ENCODE data around the gene ANXA4.
"Not testable (repeated sequence)": the region's sequence is repeated elsewhere in the genome, so short reads cannot be mapped to it uniquely, and the experiment has no call there.

ANXA4 gene

DNA sequence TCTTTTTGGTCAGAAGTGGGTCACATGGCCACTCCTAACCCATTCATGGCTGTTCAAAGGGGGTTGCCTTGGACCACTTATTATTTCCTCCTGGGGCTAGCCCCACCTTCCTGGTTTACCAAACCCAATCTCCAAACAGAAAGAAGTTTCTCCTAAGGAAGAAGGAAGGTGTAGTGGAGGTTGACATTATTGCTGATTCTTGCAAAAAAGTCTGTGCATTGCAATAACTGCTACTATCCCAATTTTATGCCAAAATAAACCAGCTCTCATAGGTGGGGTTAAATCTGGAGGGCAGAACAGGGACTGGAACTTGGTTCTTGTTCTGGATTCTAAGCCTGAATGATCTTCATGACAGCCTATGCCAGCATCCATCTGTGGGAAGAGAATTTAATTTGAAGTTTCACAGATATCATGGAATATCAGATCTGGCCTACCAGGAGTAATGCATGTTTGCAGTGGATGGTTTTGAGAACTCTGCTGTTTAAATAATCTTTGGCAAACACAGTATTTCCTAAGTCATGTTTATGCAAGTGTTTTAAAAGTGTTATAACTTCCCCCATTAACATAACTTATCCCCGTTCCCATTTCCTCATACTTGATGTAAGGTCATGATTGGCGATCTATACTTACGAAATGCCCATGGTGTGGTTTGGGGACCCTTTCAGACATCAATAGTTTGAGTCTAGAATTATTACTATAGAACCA, 11.9 kb downstream of the ANXA4 start:
- DNase-seq (ENCODE audit: low read depth in 2 of 2) = no peak

GRCh38 chr2:69754633-69755032, 12.7 kb downstream of the ANXA4 start:
- no peak for DNase-seq (ENCODE audit: low read depth in 2 of 2)

- DNase-seq (ENCODE audit: low read depth in 2 of 2) = no peak
Measured at GRCh38 chr2:69755862-69756467, 14.0 kb downstream of the ANXA4 start.

DNA sequence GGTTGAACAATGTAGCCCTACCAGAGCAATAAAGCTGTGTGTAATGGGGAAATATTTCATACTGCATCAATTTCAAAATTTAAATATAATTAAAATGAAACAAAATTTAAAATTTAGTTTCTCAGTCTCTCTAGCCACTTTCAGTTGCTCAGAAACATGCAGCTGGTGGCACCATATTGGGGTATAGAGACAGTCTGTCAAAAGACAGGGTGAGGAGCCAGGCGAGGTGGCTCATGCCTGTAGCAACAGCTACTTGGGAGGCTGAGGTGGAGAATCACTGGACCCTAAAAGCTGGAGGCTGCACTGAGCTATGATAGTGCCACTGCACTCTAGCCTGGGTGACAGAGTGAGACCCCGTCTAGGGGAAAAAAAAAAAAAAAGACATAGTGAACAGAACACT, 20.1 kb downstream of the ANXA4 start:
- DNase-seq (ENCODE audit: low read depth in 2 of 2) = no peak

DNA sequence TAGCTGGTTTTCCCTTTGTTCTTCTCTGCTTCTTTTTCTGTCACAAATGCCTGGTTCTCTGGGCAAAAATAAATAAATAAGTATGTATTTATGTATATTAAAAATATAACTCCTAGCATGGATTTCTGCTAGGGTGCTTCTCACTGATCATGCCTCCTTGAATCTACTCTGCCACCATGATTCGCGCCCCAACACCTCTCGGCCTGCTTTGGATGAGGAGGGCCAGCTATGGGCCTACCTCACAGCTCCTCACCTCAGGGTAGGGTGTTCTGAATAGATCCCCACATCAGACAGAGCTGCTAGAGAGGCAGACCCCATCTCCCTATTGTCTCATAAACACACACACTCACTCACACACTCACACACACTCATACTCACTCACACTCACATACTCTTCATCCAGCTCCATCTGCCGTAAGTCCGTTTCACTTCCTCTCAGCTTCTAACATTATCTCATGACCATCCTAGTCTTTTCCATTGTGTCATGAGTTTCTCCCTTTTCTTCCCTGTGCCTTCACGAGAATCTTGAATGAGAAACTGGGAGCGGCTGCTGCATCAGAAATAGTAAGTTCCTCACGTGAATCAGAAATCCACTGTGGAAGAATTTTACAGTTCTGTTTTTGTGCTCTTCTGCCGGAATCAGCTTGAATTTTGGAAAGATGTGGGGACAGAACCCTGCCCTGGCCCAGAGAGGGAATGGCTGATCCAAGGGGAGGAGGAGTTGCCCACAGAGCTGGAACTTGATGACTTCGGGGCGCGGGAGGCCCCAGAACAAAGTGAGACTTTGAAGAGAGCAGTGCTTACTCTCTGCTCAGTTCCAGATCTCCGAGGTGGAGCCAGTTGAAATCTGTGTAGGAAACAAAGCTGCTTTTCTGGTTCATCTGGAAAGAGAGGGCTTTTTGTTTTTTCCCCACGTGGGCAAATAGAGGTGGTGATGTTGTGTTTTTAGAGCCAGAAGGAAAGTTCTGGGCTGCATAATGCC, 20.9 kb downstream of the ANXA4 start:
- no peak for DNase-seq (ENCODE audit: low read depth in 2 of 2)

DNA sequence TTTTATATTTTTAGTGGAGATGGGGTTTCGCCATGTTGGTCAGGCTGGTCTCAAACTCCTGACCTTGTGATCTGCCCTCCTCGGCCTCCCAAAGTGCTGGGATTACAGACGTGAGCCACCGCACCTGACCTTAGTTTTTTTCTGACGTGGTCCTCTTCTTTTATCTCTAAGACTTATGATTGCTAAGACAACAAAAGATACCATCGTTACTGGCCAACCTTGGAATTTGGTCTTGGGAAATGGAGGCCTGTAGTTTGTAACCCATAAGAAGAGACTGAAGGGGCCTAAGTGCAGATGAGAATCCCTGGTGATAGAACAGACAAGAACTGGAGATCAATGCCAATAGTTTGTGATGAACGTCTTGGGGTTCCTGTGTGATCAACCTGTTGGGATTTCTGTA, 21.9 kb downstream of the ANXA4 start:
- not testable (repeated sequence) for DNase-seq (ENCODE audit: low read depth in 2 of 2)

GRCh38 chr2:69764286-69765095, 22.6 kb downstream of the ANXA4 start:
- DNase-seq (ENCODE audit: low read depth in 2 of 2) = no peak

- no peak for DNase-seq (ENCODE audit: low read depth in 2 of 2)
Measured at GRCh38 chr2:69765096-69765380, 23.1 kb downstream of the ANXA4 start.

DNA sequence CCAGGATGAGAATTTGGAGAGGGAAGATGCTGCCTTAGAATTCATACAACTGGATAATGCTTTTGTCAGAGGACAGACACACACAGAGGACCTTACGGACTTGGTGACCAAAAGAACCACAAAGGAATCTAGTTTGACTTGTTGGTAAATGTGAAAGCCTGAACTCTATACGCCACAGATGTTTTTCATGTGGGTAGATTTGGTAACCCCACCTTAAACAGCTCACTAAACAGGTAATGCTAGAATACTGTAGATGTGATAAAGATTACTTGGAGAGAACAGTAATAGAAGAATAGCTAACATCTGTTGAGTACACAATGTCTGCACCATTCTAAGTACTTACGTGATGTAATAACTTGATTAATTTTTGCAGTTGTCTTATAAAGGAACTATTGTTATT, 24.1 kb downstream of the ANXA4 start:
- no peak for DNase-seq (ENCODE audit: low read depth in 2 of 2)

DNA sequence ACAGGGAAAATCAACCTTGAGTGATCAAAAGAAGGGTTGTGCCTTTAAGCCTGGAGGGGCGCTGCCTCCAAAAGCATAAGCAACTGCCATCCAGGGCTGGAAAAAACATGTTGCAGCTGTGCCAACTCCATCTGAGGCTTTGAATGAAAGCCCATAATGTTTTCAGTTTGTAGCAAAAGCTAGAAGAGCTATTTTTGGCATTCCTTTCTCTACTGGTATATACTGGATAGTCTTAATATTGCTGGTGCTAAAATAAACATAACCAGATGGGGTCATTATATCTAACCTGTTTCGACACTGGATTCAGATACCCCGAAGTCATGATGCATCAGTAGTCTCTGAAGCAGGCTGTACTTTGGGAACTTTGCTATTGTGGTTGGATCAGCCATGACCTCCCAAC, 25.1 kb downstream of the ANXA4 start:
- peak in 1 of 2 experiments; percentile 6 for DNase-seq (ENCODE audit: low read depth in 2 of 2)

- DNase-seq (ENCODE audit: low read depth in 2 of 2) = no peak
Measured at GRCh38 chr2:69768235-69768634, 26.3 kb downstream of the ANXA4 start.

- no peak for DNase-seq (ENCODE audit: low read depth in 2 of 2)
Measured at GRCh38 chr2:69768789-69769188, 26.9 kb downstream of the ANXA4 start.

DNA sequence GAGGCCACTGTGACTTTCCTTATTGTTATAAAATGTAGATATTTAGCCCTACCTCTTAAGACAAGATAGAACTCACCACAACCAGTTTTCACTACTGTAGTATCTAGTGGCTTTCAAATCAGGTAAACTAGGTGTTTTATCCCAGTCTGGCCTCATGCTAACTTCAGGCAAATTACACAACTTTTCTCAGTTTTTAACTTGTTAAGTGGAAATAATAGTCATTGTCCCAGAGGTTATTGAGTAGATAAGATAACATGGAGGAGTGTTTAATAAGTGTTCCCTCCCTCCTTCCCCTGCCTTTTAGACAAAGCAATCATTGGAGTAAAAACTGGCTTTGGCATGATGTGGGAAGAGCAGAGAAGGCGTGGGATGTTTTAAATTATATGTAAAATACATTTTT, 27.3 kb downstream of the ANXA4 start:
- DNase-seq (ENCODE audit: low read depth in 2 of 2) = no peak

DNA sequence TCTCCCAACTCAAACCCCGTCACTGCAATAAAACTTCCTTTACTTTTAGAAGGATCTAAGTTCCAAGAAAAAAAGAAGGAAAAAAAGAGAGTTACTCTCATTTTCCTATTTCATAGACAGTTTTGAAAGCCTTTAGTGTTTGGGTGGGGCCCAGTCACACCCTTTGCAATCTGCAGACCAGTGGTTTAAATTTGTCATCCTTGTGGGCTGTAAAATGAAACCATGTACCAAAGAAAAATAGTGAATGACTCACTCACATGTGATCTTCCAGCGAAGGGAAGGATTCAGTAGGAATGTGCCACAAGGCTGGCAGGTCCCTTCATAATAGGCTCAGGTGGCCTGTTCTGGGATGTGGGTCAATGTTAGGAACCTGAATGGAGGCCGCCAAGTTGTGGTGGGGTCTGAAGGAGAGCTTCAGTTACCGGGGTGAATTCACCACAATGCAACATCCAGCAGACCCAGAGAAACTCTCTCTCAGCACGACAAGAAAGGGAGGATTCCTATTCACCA, 28.3 kb downstream of the ANXA4 start:
- peak in 1 of 2 experiments; percentile 38 for DNase-seq (ENCODE audit: low read depth in 2 of 2)

- no peak for DNase-seq (ENCODE audit: low read depth in 2 of 2)
Measured at GRCh38 chr2:69770747-69771146, 28.8 kb downstream of the ANXA4 start.

GRCh38 chr2:69771461-69771860, 29.5 kb downstream of the ANXA4 start:
- DNase-seq (ENCODE audit: low read depth in 2 of 2) = no peak

GRCh38 chr2:69773206-69773605, 31.3 kb downstream of the ANXA4 start:
- DNase-seq (ENCODE audit: low read depth in 2 of 2) = no peak

GRCh38 chr2:69774258-69774983, 32.5 kb downstream of the ANXA4 start:
- DNase-seq (ENCODE audit: low read depth in 2 of 2) = not testable (repeated sequence)

DNA sequence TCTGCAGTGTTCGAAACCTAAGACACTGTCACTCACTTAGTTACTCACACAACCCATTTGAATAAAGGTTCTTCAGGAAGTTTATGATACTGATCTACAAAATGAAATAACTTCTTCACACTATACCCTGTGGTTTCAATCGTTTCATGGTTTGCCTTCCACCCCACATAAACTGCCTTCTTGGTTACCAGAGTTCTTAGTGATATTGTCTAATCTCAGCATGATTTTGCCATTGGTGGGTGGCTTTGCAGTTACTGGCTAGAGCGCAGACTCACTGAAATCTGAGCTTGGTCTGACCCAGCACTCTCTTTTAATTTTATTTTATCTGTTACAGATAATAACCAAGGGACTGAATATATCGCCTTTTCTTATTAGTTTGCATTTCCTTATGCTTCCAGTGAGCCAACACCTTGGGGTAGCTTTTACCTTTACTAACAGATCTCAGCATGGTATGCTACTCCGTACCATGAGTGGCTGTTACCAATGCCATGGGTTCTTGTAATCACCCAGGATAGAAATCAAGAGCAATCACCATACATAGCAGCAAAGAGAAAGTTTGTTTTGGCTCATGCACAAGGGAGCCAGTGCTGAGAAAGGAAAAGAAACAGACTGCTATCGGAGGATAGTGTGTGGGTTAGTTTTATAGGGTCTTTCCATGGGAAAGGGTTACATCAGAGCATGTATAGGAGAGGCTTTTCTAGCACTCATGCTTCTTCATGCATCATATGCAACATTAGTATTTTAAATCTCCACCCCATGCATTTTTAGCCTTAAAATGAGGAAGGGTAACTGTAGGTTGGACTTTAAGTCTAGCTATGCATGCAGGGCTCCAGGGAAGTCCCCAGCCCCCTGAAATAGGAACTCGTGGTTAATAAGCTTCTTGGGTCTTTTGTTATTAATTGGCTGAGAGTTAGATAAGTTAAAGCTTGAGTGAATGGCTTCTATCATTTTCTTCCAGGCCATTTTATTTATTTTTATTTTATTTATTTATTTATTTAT, 33.3 kb downstream of the ANXA4 start:
- no peak for DNase-seq (ENCODE audit: low read depth in 2 of 2)

Data from fibroblast of skin of left biceps (primary cell).